Panc1 (cell line): ENCODE results near the gene IRS1.

Experiments
- POLR2AphosphoS5 ChIP-seq: IDR thresholded peaks from 2 replicates; pipeline ENCODE4 v1.6.1; 2012; ENCODE audit warnings: mild to moderate bottlenecking, low read depth, low read length, moderate library complexity
- SIN3A ChIP-seq: IDR thresholded peaks from 2 replicates; pipeline ENCODE4 v1.6.1; 2012; ENCODE audit warnings: low read depth, mild to moderate bottlenecking, low read length, moderate library complexity, borderline replicate concordance; ENCODE audit not compliant: insufficient read depth
- TCF7L2 ChIP-seq: IDR thresholded peaks from 2 replicates; pipeline ENCODE4 v1.6.1; 2011; ENCODE audit warnings: mild to moderate bottlenecking, low read depth, low read length, inconsistent platforms
- TF ChIP-seq, protein P1 (sequence below): fragments of 450-650 bp; IDR thresholded peaks from 2 replicates; pipeline ENCODE4 v1.5.1; 2017; ENCODE audit warnings: mild to moderate bottlenecking
- TF ChIP-seq, protein P2 (sequence below), 2 experiments: IDR thresholded peaks; 2 replicates each; pipeline ENCODE4 v1.6.1; 2011 to 2012; ENCODE audit warnings: low read depth in 2 of 2, control low read depth in 1 of 2, low read length in 1 of 2, mild to moderate bottlenecking in 1 of 2, moderate library complexity in 1 of 2; ENCODE audit not compliant: insufficient read depth in 1 of 2

- TF ChIP-seq, protein P1, sequence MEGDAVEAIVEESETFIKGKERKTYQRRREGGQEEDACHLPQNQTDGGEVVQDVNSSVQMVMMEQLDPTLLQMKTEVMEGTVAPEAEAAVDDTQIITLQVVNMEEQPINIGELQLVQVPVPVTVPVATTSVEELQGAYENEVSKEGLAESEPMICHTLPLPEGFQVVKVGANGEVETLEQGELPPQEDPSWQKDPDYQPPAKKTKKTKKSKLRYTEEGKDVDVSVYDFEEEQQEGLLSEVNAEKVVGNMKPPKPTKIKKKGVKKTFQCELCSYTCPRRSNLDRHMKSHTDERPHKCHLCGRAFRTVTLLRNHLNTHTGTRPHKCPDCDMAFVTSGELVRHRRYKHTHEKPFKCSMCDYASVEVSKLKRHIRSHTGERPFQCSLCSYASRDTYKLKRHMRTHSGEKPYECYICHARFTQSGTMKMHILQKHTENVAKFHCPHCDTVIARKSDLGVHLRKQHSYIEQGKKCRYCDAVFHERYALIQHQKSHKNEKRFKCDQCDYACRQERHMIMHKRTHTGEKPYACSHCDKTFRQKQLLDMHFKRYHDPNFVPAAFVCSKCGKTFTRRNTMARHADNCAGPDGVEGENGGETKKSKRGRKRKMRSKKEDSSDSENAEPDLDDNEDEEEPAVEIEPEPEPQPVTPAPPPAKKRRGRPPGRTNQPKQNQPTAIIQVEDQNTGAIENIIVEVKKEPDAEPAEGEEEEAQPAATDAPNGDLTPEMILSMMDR, result no peak
- TF ChIP-seq, protein P2, sequence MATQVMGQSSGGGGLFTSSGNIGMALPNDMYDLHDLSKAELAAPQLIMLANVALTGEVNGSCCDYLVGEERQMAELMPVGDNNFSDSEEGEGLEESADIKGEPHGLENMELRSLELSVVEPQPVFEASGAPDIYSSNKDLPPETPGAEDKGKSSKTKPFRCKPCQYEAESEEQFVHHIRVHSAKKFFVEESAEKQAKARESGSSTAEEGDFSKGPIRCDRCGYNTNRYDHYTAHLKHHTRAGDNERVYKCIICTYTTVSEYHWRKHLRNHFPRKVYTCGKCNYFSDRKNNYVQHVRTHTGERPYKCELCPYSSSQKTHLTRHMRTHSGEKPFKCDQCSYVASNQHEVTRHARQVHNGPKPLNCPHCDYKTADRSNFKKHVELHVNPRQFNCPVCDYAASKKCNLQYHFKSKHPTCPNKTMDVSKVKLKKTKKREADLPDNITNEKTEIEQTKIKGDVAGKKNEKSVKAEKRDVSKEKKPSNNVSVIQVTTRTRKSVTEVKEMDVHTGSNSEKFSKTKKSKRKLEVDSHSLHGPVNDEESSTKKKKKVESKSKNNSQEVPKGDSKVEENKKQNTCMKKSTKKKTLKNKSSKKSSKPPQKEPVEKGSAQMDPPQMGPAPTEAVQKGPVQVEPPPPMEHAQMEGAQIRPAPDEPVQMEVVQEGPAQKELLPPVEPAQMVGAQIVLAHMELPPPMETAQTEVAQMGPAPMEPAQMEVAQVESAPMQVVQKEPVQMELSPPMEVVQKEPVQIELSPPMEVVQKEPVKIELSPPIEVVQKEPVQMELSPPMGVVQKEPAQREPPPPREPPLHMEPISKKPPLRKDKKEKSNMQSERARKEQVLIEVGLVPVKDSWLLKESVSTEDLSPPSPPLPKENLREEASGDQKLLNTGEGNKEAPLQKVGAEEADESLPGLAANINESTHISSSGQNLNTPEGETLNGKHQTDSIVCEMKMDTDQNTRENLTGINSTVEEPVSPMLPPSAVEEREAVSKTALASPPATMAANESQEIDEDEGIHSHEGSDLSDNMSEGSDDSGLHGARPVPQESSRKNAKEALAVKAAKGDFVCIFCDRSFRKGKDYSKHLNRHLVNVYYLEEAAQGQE (IDR thresholded peaks at IDR 0.05; ENCODE audit: insufficient read depth in 1 of 2, low read depth in 2 of 2, low read length in 1 of 2), result no peak
- TF ChIP-seq POLR2AphosphoS5 (no peak), TCF7L2 (no peak), SIN3A (no peak)
Observed at GRCh38 chr2:226683196-226683595, 116.4 kb downstream of the IRS1 start.
